Mesendoderm (in vitro differentiated cells): ENCODE data around the gene UMPS.

Source experiments
- DNase-seq: peaks from one replicate; pipeline ENCODE4 v3.0.0; 2013
- H2AK5ac ChIP-seq: 2 replicates; pipeline ENCODE4 v1.6.1; 2013; ENCODE audit warnings: low read length, inconsistent platforms
- H2BK120ac ChIP-seq: 2 replicates; pipeline ENCODE4 v1.6.1; 2013; ENCODE audit warnings: low read depth, mild to moderate bottlenecking, low read length, moderate library complexity, mixed read lengths
- H2BK15ac ChIP-seq: replicated peaks from 2 replicates; pipeline ENCODE4 v1.6.1; 2013; ENCODE audit warnings: low read depth, mild to moderate bottlenecking, moderate library complexity
- H2BK5ac ChIP-seq: 2 replicates; pipeline ENCODE4 v1.6.1; 2013; ENCODE audit warnings: low read length, inconsistent platforms
- H3K18ac ChIP-seq: 2 replicates; pipeline ENCODE4 v1.6.1; 2013; ENCODE audit warnings: mild to moderate bottlenecking, low read length, mixed read lengths
- H3K23ac ChIP-seq: one replicate; pipeline ENCODE4 v1.6.1; 2013; ENCODE audit warnings: low read length
- H3K27ac ChIP-seq: 2 replicates; pipeline ENCODE4 v1.5.1; 2013; ENCODE audit warnings: low read depth, mild to moderate bottlenecking, inconsistent platforms, low read length, moderate library complexity
- H3K27me3 ChIP-seq: 2 replicates; pipeline ENCODE4 v1.6.1; 2013; ENCODE audit warnings: low read length, control low read depth, mild to moderate bottlenecking, inconsistent platforms; ENCODE audit not compliant: insufficient read depth, poor library complexity
- H3K36me3 ChIP-seq: 2 replicates; pipeline ENCODE4 v1.6.1; 2013; ENCODE audit warnings: low read length, inconsistent platforms; ENCODE audit not compliant: control insufficient read depth, insufficient read depth
- H3K4ac ChIP-seq: one replicate; pipeline ENCODE4 v1.6.1; 2013; ENCODE audit warnings: low read depth, mild to moderate bottlenecking, low read length, moderate library complexity
- H3K4me1 ChIP-seq: 2 replicates; pipeline ENCODE4 v1.6.1; 2013; ENCODE audit warnings: low read depth, low read length, inconsistent platforms; ENCODE audit not compliant: control insufficient read depth
- H3K4me2 ChIP-seq: 2 replicates; pipeline ENCODE4 v1.6.1; 2013; ENCODE audit warnings: low read length
- H3K4me3 ChIP-seq: 2 replicates; pipeline ENCODE4 v1.5.1; 2013; ENCODE audit warnings: mild to moderate bottlenecking, low read length
- H3K56ac ChIP-seq: one replicate; pipeline ENCODE4 v1.6.1; 2013; ENCODE audit warnings: low read length
- H3K79me1 ChIP-seq: 2 replicates; pipeline ENCODE4 v1.6.1; 2013; ENCODE audit warnings: low read length, inconsistent platforms
- H3K79me2 ChIP-seq: 2 replicates; pipeline ENCODE4 v1.6.1; 2013; ENCODE audit warnings: mild to moderate bottlenecking, low read length; ENCODE audit not compliant: control insufficient read depth, insufficient read depth
- H3K9ac ChIP-seq: 2 replicates; pipeline ENCODE4 v1.6.1; 2013; ENCODE audit warnings: low read length, inconsistent platforms
- H4K5ac ChIP-seq: one replicate; pipeline ENCODE4 v1.6.1; 2013; ENCODE audit warnings: low read length
- H4K8ac ChIP-seq: one replicate; pipeline ENCODE4 v1.6.1; 2013; ENCODE audit warnings: low read depth, mild to moderate bottlenecking, control low read depth, low read length, moderate library complexity
- WGBS: extraction: QIAGEN DNeasy Blood & Tissue Kit; methylation state at CpG from one replicate; pipeline ENCODE4 v1.1.7; 2013; ENCODE audit warnings: low lambda C conversion rate, missing lambda C conversion rate; ENCODE audit not compliant: insufficient coverage; ENCODE audit errors: extremely low coverage; 5-methylcytosine and 5-hydroxymethylcytosine counted together
- small RNA-seq: library from polyadenylated mRNA; stranded (forward); fragments of <200 nt; extraction: miRNeasy Mini kit (QIAGEN cat#:217004); gene quantifications from one replicate; pipeline ENCODE3, GENCODE V24; 2013; ENCODE audit not compliant: insufficient read depth

The UMPS gene

GRCh38 chr3:124793054-124793739 lies 62.9 kb downstream of the UMPS start:
- Histone ChIP-seq H3K23ac (no peak overlapping the region), H3K4me3 (no peak overlapping the region), H4K8ac (no peak overlapping the region), H2BK5ac (no peak overlapping the region), H3K27ac (no peak overlapping the region), H4K5ac (no peak overlapping the region), H3K36me3 (peaks cover 28% of the 10 kb centered on the region), H3K79me2 (peaks cover 15% of the 10 kb centered on the region), H3K4ac (no peak overlapping the region), H3K79me1 (peaks cover 31% of the 10 kb centered on the region), H3K4me2 (no peak overlapping the region), H2AK5ac (no peak overlapping the region), H3K18ac (no peak overlapping the region), H3K4me1 (no peaks in the 10 kb centered on the region), H3K9ac (no peak overlapping the region), H3K27me3 (no peaks in the 10 kb centered on the region), H3K56ac (no peak overlapping the region), H2BK15ac (no peak overlapping the region), H2BK120ac (no peak overlapping the region)
- WGBS = no CpG with 5 or more reads among the region's 6 CpGs
- no peak for DNase-seq

GRCh38 chr3:124796477-124796876 lies 66.2 kb downstream of the UMPS start:
- Histone ChIP-seq H3K36me3 (peaks cover 38% of the 10 kb centered on the region), H3K18ac (no peak overlapping the region), H3K79me1 (peaks cover 25% of the 10 kb centered on the region), H2BK5ac (no peak overlapping the region), H3K27ac (no peak overlapping the region), H3K4ac (no peak overlapping the region), H3K79me2 (peaks cover 10% of the 10 kb centered on the region), H2BK120ac (no peak overlapping the region), H2BK15ac (no peak overlapping the region), H3K23ac (no peak overlapping the region), H4K8ac (no peak overlapping the region), H3K4me3 (no peak overlapping the region), H3K27me3 (no peaks in the 10 kb centered on the region), H3K56ac (no peak overlapping the region), H4K5ac (no peak overlapping the region), H3K4me2 (no peak overlapping the region), H3K9ac (no peak overlapping the region), H2AK5ac (no peak overlapping the region), H3K4me1 (no peaks in the 10 kb centered on the region)
- no CpG with 5 or more reads among the region's 19 CpGs for WGBS
- DNase-seq = no peak

GRCh38 chr3:124797426-124797945 lies 67.2 kb downstream of the UMPS start:
- Histone ChIP-seq H3K23ac (no peak overlapping the region), H4K8ac (no peak overlapping the region), H3K56ac (no peak overlapping the region), H2BK5ac (no peak overlapping the region), H3K4me2 (no peak overlapping the region), H3K18ac (no peak overlapping the region), H3K79me1 (peaks cover 21% of the 10 kb centered on the region), H3K36me3 (peaks cover 32% of the 10 kb centered on the region), H3K4me3 (no peak overlapping the region), H2AK5ac (no peak overlapping the region), H3K27ac (no peak overlapping the region), H3K79me2 (peaks cover 4% of the 10 kb centered on the region), H3K4ac (no peak overlapping the region), H3K27me3 (no peaks in the 10 kb centered on the region), H2BK120ac (no peak overlapping the region), H4K5ac (no peak overlapping the region), H3K4me1 (no peaks in the 10 kb centered on the region), H3K9ac (no peak overlapping the region), H2BK15ac (no peak overlapping the region)
- WGBS = no CpG with 5 or more reads among the region's 4 CpGs
- DNase-seq = no peak

Small RNA genes within 50 kb of the gene (small RNA-seq; reads per million reads assigned to genes)
- 1.6 reads per million for gene MIR544B
